HG02885 (cell line): Measurements from ENCODE around the gene PKNOX1.
"Not testable (repeated sequence)": the region's sequence is repeated elsewhere in the genome, so short reads cannot be mapped to it uniquely, and the experiment has no call there.

Experiments used
- ATAC-seq: cut with Tn5 transposase; IDR thresholded peaks from one replicate; pipeline ENCODE4 v1.9.1; 2021; ENCODE audit warnings: mild to moderate bottlenecking; ENCODE audit not compliant: unreplicated experiment, poor library complexity

The PKNOX1 gene

DNA sequence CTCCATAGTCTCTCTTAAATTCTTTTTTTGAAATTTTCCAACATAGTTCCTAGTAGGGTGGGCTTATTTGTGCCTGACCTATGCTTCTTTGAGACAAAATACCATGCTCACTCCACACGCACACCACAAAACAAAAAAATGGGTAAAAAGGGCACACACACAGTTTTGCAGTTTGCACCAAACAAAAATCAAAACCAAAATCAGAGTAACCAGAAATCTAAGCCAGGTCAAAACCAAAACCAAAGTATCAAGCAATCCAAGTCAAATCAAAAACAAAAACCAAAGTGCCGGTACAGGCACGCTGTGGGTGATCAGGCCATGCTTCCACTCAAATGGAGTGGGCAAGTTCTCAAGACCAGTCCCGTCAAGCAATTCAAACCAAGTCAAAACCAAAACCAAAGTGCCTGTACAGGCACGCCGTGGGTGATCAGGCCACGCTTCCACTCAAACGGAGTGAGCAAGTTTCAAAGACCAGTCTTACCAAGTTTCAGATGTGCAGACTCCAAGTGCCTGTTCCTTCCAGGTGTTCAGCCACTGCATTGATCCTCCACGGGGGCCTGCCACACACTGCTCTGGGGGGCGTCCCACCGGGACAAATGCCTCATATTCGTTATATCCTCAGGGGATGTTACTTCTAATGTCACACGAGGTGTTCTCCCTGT lies 25.1 kb upstream of the PKNOX1 start:
- ATAC-seq = not testable (repeated sequence)

DNA sequence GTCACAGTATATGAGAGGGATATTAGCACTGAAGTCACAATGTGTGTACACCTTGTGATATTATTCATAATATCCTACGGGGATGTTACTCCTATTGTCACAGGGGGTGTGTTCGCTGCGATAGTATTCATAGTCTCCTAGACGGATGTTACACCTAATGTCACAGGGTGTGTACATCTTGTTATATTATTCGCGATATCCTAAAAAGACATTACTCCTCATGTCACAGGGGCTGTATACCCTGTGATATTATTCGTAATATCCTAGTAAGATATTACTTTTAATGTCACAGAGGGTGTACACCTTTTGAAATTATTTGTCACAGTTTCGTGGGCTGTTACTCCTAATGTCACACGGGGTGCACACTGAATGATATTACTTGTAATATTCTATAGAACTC lies 23.2 kb upstream of the PKNOX1 start:
- ATAC-seq = not testable (repeated sequence)

DNA sequence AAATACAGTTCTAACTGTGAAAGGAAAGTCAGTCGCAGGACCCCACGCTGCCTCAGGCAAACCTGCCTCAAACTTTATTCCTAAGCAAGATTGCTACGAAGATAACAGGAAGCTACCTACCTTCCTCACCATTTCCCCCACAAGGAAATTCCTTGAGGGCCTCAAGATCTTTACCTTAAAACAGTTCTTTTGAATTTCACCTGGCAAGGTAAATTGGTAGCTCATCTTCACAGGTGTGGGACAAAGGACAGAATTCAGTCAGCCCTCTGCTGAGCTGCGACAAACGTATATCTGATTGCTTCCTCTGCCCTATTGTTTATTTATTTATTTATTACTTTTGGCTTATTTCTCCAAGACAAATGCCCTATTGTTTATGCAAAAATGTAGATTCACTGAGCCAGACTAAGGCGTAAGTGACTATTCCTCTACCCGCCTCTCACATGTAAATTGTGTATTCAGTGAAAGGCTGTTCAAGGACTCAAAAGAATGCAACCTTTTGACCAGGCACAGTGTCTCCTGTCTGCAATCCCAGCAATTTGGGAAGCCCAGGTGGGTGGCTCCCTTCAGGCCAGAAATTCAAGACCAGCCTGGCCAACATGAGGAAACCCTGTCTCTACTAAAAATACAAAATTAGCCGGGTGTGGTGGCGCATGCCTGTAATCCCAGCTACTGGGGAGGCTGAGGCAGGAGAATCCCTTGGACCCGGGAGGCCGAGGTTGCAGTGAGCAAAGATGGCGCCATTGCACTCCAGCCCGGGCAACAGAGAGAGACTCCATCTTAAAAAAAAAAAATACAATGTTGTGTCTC lies 17.3 kb upstream of the PKNOX1 start:
- no peak for ATAC-seq

- not testable (repeated sequence) for ATAC-seq
Observed at GRCh38 chr21:42958122-42958521, 16.2 kb upstream of the PKNOX1 start.

GRCh38 chr21:42959728-42960127 lies 14.6 kb upstream of the PKNOX1 start:
- ATAC-seq = no peak

GRCh38 chr21:42962380-42963007 lies 11.9 kb upstream of the PKNOX1 start:
- ATAC-seq = no peak

- no peak for ATAC-seq
Observed at GRCh38 chr21:42964086-42964485, 10.3 kb upstream of the PKNOX1 start.

DNA sequence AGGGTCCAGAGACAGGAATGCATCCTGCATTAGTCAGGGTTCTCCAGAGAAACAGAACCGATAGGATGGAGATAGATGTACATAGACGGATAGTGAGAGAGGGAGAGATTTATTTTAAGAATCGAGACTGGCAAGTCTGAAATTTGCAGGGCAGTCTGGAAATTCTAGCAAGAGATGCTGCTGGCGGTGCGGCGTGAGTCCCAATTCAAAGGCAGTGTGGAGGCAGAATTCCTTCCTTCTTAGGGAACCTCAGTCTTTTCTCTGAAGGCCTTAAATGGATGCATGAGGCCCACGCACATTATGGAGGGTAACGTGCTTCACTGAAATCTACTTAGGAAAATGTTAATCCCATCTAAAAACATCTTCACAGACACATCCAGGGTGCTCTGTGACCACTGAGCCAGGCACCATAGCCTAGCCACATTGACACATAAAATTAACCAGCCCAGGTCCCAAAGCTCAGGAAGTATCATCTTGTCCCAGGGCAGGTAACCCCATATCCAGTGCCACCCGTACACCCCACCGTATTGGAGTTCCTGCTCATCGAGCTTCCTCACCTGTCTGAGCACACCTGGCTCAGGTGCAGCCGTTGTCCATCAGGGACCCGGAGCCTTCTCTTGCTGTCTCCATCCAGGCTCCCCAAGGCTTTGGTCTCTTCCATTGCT lies 9.7 kb upstream of the PKNOX1 start:
- ATAC-seq = no peak

- ATAC-seq = no peak
Observed at GRCh38 chr21:42965211-42965560, 9.2 kb upstream of the PKNOX1 start.

GRCh38 chr21:42967616-42968015 lies 6.7 kb upstream of the PKNOX1 start:
- ATAC-seq = not testable (repeated sequence)

GRCh38 chr21:42969193-42969600 lies 5.2 kb upstream of the PKNOX1 start:
- ATAC-seq = no peak

DNA sequence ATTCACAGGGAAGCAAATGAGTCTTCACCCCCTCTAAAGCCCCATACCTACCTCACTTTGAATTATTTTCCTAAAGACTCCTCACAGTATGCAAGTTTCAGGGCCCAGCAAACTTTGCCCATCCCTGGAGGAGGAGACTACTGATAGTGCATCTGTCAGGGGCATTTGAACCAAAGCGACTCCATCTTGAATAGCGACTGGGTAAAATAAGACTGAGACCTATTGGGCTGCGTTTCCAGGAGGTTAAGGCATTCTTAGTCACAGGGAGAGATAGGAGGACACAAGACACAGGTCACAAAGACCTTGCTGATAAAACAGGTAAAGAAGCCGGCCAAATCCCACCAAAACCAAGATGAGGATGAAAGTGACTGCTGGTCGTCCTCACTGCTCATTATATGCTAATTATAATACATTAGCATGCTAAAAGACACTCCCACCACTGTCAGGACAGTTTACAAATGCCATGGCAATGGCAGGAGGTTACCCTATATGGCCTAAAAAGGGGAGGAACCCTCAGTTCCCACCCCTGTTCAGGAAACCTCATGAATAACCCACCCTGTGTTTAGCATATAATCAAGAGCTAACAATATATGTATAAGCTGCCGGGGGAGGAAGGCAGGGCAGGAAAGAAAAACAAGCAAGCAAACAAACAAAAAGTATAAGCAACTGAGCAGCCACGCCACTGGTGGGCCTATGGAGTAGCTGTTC lies 3.3 kb upstream of the PKNOX1 start:
- ATAC-seq = no peak

DNA sequence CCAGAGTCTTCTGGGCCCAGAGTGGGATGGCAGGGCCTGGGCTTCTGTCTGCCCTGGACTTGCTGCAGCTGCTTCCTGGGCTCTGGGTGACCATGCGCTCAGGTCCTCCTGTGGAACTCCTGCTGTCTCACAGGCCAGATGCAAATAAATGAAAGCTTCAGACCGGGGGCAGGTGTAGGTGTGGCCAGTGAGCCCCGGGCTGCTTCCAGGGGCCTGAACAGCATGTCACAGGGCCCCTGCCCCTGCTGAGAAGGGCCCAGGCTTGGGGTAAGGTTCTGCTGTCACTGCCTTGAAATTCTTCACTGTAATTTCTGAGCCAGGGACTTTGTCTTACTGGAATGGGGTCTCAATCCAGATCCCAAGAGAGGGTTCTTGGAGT lies 2.5 kb upstream of the PKNOX1 start:
- ATAC-seq = no peak

DNA sequence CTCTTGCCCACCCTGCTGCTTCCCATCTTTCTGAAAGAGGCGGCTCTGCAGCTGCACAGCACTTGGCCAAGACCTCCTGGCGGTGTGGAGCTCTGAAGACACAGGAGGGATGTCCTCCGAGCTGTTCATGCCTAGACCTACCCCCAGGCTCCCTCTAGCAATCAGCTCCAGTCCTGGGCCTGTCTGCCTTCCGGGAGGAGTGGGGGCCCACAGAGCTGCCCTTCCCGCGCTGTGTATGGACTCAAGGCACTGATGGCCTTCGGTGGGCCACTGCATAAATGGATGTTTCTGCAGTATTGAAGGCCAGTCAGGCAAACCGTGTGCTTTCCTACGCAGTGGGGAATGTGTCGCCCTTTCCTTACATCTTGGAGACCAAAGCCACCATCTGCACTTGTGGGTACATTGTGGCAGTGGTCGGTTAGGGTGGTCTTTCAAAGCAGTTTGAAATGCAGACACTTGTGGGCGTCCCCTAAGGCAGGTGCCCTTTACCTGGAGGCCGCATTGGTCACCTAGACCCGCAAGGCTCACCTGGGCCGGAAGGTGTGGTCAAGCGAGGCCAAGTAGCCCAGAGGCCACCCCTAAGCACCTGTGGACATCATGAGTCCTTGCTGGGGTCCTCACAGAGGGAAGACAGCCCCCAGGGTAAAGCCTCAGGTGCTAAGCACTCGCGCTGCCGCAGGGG lies 912 bp upstream of the PKNOX1 start:
- ATAC-seq = no peak

DNA sequence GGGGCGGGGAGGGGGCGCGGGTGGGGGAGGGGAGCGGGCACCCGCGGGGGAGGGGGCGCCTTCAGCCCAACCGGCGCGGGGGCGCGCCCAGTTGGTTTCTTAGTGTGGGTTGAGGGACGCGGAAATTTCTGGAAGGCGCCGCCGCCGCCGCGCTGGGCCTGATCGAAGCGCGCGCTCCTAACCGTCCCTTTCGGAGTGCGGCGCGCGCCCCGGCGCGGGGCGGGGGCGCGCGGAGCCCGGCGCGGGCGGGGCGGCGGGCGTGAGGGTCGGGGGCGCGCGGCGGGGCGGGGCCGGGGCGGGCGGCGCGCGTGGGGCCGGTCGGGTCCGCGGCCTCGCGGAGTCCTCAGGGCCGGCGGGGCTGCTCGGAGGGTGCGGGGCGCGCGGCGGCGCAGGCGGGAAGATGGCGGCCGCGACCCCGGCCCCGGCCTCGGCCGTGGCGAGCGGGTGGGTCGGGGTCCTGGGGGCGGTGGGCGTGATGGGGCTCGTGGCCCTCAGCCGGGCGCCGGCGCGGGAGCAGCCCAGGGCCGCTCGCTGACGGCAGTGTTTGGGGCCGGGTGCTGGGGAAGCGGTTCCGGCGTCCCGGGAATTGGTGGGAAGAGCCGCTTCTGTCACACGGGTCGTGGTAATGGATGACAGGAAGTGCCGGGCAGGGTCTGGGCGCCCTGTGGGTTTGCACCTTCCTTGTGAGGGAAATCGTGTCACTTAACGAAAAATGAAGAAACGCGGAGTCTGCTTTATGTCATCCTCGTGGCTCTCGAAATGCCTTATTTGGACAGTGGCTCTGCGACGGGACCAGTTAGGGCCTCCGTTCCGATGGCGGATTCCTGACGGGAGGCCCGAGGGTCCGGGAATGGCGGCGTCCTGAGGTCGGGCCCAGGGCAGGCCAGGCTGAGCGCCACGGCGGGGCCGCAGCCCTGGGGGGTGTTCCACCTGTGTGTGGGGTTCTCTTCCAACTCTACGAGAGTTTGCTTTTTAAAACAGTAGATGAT lies 764 bp downstream of the PKNOX1 start:
- ATAC-seq = peak; percentile 32

DNA sequence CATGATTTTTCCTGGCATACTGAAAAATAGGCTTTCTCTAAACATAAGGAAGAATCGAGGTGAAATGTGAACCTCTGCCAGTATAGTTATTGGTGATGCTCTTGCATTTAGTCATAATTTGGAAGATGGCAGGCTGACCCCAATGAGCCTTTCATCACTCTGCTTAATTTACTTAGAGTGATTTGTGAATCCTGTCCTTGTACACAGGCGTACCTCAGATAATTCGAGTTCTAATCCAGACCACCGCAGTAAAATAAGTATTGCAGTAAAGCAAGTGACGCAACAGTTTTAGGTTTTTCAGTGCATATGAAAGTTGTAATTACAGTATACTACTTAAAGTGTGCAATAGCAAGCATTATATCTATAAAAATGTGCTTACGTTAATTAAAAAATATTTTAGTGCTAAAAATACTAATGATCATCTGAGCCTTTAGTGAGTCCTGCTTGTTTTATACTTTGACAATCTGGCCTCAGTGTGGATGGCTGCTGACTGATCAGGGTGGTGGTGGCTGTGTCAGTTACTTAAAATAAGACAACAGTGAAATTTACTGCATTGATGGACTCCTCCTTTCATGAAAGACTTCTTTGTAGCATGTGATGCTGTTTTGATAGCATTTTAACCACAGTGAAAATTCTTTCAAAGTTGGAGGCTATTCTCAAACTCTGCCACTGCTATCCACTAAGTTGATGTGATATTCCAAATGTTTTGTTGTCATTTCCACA lies 1.7 kb downstream of the PKNOX1 start:
- ATAC-seq = no peak

- ATAC-seq = no peak
Observed at GRCh38 chr21:42980312-42981213, 6.2 kb downstream of the PKNOX1 start.
